T-helper 2 cell treated with Interferon-gamma antibody and Interleukin-4, amounts not matched to agents 5 μg/mL and 100 μg/mL, for 36 hours (primary cell): ENCODE data around the gene DBN1.
"Not testable (repeated sequence)": the region's sequence is repeated elsewhere in the genome, so short reads cannot be mapped to it uniquely, and the experiment has no call there.

Experiments used
- DNase-seq: peaks from one replicate; pipeline ENCODE4 v3.0.0; 2021; ENCODE audit warnings: low spot score
- H3K27ac Mint-ChIP-seq: one replicate; pipeline ENCODE4 v1.8.0; 2021; ENCODE audit warnings: mild to moderate bottlenecking, mixed read lengths
- H3K27me3 Mint-ChIP-seq: one replicate; pipeline ENCODE4 v1.8.0; 2021; ENCODE audit warnings: low read depth, mixed read lengths
- H3K36me3 Mint-ChIP-seq: one replicate; pipeline ENCODE4 v1.8.0; 2021; ENCODE audit warnings: low read depth, mixed read lengths
- H3K4me1 Mint-ChIP-seq: one replicate; pipeline ENCODE4 v1.8.0; 2021; ENCODE audit warnings: low read depth, mixed read lengths
- H3K4me3 Mint-ChIP-seq: one replicate; pipeline ENCODE4 v1.8.0; 2022; ENCODE audit warnings: mild to moderate bottlenecking, moderate library complexity, mixed read lengths
- H3K9me3 Mint-ChIP-seq: one replicate; pipeline ENCODE4 v1.8.0; 2021; ENCODE audit warnings: mixed read lengths

Gene DBN1

DNA sequence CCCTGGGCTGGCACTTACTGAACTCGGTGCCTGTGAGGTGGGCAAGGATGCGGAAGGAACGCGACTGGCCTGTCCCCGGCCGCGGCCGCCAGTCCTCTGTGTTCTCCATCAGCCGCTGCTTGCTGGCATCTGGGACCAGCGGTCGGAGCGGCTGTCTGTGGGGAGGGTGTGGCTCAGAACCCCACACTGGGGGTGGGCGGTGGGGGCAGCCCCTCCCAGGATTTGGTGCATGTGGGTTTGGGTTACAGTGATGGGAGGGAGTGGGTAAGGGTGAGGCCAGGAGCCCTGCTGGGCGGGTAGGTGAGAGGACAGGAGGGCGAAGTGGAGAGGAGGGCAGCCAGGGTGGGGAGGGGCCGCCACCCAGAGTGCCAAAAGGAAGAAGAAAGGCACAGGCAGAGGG, 17.6 kb upstream of the DBN1 start:
- Mint-ChIP-seq H3K4me1 (peaks cover 16% of the 10 kb centered on the region), H3K36me3 (peaks cover 22% of the 10 kb centered on the region), H3K27ac (peak overlapping the region; percentile 20), H3K9me3 (no peaks in the 10 kb centered on the region), H3K4me3 (no peak overlapping the region), H3K27me3 (no peaks in the 10 kb centered on the region)
- no peak for DNase-seq

DNA sequence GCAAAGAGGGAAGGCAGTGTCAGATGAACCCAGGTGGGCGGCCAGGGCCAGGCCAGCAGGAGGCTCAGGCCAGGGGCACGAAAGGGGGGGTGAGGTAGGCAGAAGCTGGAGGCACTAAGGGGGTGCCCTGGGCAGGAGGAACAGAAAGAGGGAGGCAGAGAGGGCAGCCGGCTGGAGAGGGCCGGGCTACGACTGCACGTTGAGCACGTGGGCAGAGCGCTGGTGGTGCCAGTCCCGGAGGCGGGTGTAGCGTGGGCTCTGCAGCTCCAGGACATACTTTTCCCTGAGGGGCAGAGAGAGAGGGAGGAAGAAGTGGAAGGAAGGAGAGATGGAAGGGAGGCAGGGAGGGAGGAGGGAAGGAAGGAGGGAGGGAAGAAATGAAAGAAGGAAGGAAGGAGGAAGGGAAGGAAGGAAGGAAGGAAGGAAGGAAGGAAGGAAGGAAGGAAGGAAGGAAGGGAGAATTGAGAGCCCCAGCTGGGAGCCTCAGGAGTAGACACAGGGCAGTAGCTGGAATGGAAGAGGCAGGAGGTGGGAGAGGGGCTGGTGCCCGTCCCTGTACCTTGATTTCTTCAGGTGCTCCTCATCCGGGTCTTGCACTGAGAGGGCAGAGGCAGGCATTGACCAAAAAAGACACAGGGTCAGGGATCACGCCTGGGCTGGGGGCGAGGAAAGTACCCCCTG, 17.0 kb upstream of the DBN1 start:
- no peak for DNase-seq
- no peaks in the 10 kb centered on the region for H3K9me3 Mint-ChIP-seq
- H3K4me1 Mint-ChIP-seq, result peaks cover 12% of the 10 kb centered on the region
- H3K36me3 Mint-ChIP-seq, result peaks cover 22% of the 10 kb centered on the region
- H3K27ac Mint-ChIP-seq, result peak overlapping the region; percentile 41
- H3K27me3 Mint-ChIP-seq, result no peaks in the 10 kb centered on the region
- H3K4me3 Mint-ChIP-seq, result no peak overlapping the region

DNA sequence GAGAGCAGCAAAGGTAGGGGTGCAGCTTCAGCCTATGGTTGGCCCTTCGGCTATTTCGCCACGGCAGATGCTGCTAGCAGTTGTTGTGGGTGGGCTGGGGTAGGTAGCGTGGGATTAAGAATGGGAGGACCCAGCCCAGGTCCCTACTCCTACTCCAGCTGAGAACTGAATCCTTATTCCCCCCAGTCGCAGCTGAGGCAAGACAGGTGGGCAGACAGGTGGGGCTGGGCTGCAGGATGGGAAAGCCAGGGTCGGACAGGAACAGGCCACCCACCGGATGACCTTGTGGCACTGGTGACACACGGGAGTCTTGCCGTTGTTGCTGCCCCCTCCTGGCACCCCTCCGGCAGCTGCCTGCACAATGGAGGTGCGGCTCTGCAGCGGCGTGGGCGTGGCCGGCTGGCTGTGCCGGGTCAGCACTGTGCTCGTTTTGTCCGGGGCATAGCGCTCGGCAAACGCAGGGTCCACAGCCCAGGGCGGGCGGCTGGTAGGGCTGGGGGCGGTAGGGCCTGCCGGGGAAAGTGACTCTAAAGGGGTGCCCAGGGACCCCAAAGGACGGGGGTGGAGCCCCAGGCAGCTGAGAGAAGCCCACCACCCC, 15.8 kb upstream of the DBN1 start:
- Mint-ChIP-seq H3K9me3 (no peaks in the 10 kb centered on the region), H3K4me3 (no peak overlapping the region), H3K27me3 (no peaks in the 10 kb centered on the region)

DNA sequence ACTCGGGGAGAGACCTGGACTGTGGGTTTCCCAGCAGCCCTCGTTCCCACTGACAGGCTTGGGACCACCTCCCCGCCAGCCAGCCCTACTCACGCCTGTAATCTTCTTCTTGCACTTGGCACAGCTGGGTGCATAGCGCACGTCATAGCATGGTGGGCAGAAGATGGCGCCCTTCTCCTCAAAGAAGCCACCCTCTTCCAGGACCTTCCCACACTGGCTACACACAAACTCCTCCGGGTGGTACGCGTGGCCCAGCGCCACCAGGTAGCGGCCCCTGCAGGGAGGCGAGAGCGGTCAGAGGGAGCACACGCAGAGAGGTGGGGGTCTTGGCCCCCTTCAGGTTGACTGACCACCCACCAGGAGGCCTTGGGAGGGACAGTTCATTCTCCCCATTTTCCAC, 14.5 kb upstream of the DBN1 start:
- Mint-ChIP-seq H3K27ac (no peak overlapping the region), H3K36me3 (peaks cover 26% of the 10 kb centered on the region), H3K4me3 (no peak overlapping the region), H3K4me1 (peaks cover 2% of the 10 kb centered on the region), H3K9me3 (no peaks in the 10 kb centered on the region), H3K27me3 (no peaks in the 10 kb centered on the region)
- no peak for DNase-seq

More for the DNA sequence above, 15.8 kb upstream of the DBN1 start:
- no peak overlapping the region for H3K27ac Mint-ChIP-seq
- no peak for DNase-seq
- peaks cover 7% of the 10 kb centered on the region for H3K4me1 Mint-ChIP-seq
- peaks cover 26% of the 10 kb centered on the region for H3K36me3 Mint-ChIP-seq

DNA sequence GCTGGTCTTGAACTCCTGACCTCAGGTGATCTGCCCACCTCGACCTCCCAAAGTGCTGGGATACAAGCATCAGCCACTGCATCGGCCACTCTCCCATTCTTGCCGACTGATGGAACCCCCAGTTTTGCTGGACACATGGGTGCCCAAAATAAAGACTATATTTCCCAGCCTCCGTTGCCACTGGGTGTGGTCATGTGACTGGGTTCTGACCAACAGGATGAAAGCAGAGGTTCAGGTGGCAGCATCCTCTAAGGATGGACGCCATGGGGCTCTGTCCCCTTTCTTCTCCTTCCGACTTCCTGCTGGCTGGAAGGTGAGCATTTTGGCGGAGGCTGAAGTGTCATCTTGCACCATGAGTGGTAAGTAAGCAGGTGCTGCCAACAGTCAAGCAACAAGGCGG, 13.7 kb upstream of the DBN1 start:
- Mint-ChIP-seq H3K4me3 (no peak overlapping the region), H3K27me3 (no peaks in the 10 kb centered on the region), H3K36me3 (peaks cover 25% of the 10 kb centered on the region), H3K27ac (no peak overlapping the region), H3K9me3 (no peaks in the 10 kb centered on the region), H3K4me1 (no peaks in the 10 kb centered on the region)
- no peak for DNase-seq

DNA sequence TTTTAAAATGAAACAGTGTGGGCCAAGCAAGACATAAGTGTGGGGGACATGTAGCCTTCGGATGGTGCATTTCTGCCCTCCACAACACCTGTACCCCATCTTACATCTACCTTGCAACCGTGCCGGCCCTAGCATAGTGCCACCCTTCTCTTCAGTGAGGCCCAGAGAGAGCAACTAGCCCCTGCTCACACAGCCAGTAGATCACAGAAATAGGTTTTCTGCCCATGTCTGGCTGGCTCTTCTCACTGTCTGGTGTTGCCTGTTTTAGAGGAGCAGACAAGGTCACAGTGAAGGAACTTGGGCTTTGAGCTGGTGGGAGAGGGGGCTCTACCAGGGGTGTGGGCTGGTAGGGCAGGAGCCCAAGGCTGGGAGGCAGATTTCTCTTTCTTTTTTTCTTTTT, 12.8 kb upstream of the DBN1 start:
- no peaks in the 10 kb centered on the region for H3K4me1 Mint-ChIP-seq
- no peaks in the 10 kb centered on the region for H3K9me3 Mint-ChIP-seq
- no peaks in the 10 kb centered on the region for H3K27me3 Mint-ChIP-seq
- H3K4me3 Mint-ChIP-seq, result no peak overlapping the region
- H3K27ac Mint-ChIP-seq, result no peak overlapping the region
- H3K36me3 Mint-ChIP-seq, result peaks cover 24% of the 10 kb centered on the region
- no peak for DNase-seq

DNA sequence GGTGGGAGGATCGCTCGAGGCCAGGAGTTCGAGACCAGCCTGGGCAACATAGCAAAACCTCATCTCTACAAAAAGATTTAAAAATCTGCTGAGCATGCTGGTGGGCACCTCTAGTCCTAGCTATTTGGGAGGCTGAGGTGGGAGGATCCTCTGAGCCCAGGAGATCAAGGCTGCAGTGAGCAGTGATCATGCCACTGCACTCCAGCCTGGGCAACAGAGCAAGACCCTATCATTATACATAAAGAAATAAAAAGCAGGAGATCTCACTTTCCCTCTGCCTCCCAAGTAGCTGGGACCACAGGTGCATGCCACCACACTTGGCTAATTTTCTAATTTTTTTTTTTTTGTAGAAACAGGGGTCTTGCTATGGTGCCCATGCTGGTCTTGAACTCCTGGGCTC, 12.3 kb upstream of the DBN1 start:
- not testable (repeated sequence) for H3K9me3 Mint-ChIP-seq, H3K4me1 Mint-ChIP-seq, H3K27me3 Mint-ChIP-seq, H3K4me3 Mint-ChIP-seq, H3K27ac Mint-ChIP-seq, DNase-seq
- peaks cover 21% of the 10 kb centered on the region for H3K36me3 Mint-ChIP-seq

DNA sequence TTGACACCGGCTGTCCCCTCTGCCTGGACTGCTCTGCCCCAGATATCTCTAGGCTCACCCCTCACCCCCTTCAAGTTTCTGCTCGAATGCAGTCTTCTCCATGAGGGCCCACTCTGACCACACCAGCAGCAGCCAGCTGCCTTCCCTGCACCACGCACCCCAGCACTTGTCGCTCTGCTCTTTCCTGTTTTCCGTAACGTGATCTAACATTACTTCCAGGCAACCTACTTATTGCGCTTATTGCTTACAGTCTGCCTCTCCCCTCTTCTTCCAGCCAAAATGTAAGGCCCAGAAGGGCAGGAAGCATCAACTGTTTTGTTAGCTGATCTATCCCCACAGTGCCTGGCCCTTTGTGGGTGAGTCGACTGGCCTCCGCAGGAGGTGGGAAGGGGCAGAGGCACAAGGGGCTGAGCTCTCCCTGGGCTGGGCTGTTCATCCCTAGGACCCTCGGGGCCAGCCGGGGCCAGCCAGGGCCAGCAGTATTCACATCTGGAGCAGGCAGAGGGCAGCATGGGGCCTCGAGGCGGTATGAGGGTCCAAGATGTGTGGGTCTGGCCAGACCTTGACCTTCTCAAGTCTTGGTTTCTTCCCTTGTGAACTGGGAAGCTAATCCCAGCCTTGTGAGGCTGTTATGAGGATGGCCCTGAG, 11.6 kb upstream of the DBN1 start:
- Mint-ChIP-seq H3K4me1 (peaks cover 2% of the 10 kb centered on the region), H3K4me3 (no peak overlapping the region), H3K36me3 (peaks cover 15% of the 10 kb centered on the region), H3K9me3 (no peaks in the 10 kb centered on the region), H3K27me3 (no peaks in the 10 kb centered on the region), H3K27ac (peak overlapping the region; percentile 16)
- DNase-seq, result no peak

DNA sequence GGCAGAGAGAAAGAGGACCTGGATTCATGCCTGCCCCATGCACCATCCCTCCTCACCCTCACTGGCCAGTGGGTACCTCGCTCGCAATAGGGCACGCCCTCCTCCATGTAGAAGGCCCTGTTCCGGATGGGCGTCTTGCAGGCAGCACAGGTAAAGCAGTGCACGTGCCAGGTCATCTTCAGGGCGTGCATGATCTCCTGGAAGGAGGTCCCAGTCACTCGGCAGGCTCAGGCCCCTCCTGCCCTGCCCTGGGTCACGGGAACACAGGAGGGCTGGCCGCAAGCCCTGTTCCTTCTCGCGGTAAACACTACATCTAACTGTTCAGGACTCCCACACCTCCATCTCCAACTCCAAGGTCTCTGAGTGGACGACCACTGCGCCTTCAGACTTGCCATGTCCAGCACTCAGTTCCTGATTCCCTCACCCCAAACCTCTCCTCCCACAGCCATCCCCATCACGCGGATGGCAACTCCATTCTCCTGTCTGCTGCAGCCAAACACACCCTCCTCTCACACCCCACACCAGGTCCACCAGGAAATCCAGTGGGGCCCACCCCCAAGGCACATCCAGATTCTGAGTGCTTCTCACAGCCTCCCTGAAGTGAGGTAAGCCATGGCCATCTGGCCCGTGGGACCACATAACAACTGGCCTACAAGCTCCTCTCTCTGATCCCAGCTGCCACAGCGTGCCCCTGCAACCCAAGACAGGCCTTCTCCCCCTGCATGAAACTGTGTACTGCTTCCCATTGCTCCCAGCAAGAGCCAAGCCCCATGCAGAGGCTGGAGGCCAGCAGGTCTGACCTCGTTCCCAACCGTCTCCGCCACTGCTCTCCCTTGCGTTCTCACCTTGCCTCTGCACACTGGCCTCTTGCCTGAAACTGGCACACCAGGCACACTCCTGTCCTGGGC, 10.8 kb upstream of the DBN1 start:
- H3K36me3 Mint-ChIP-seq, result peaks cover 12% of the 10 kb centered on the region
- H3K4me3 Mint-ChIP-seq, result no peak overlapping the region
- H3K4me1 Mint-ChIP-seq, result peaks cover 8% of the 10 kb centered on the region
- H3K27ac Mint-ChIP-seq, result peak overlapping the region; percentile 16
- H3K9me3 Mint-ChIP-seq, result no peaks in the 10 kb centered on the region
- H3K27me3 Mint-ChIP-seq, result no peaks in the 10 kb centered on the region
- no peak for DNase-seq

DNA sequence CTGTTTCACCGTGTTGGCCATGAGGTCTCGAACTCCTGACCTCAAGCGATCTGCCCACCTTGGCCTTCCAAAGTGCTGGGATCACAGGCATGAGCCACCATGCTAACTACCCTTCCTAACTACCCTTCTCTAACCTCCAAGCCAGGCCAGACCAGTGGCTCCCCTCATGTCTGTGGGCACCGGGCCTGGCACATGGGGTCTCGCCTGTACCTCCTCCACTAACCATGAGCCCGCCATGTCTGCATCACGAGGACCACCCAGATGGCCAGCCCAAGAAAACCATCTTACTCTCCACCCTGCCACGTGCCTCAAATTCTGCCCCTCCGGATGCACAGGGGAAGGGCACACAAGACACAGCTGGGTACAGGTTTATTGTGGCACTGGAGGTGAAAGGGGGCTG, 9.6 kb upstream of the DBN1 start:
- H3K27ac Mint-ChIP-seq, result no peak overlapping the region
- no peaks in the 10 kb centered on the region for H3K27me3 Mint-ChIP-seq

DNA sequence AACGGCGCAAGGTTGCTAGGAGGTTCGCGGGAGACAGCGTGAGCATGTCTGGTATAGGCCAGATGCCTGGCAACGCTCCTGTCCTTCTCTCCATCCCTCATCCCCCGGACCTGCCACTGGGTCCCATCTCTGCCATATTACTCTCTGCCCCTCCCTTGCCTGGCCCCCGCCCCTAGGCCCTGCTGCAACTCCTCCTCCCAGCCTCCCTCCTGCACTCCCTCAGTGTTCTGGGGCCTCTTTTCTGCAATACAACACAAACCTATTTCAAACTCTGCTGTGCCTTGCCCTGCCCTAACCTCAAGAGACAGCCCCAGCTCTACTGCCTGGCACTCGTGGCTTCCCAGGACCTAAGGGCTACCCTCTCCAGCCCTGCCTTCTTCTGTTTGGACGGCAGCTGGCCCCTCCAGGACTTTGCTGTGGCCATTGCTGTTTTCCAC, 8.9 kb upstream of the DBN1 start:
- Mint-ChIP-seq H3K4me1 (peaks cover 16% of the 10 kb centered on the region), H3K27me3 (no peaks in the 10 kb centered on the region)

More for the DNA sequence above, 9.6 kb upstream of the DBN1 start:
- H3K4me1 Mint-ChIP-seq, result peaks cover 16% of the 10 kb centered on the region
- no peak overlapping the region for H3K4me3 Mint-ChIP-seq
- H3K36me3 Mint-ChIP-seq, result peaks cover 12% of the 10 kb centered on the region
- no peaks in the 10 kb centered on the region for H3K9me3 Mint-ChIP-seq
- DNase-seq, result no peak

DNA sequence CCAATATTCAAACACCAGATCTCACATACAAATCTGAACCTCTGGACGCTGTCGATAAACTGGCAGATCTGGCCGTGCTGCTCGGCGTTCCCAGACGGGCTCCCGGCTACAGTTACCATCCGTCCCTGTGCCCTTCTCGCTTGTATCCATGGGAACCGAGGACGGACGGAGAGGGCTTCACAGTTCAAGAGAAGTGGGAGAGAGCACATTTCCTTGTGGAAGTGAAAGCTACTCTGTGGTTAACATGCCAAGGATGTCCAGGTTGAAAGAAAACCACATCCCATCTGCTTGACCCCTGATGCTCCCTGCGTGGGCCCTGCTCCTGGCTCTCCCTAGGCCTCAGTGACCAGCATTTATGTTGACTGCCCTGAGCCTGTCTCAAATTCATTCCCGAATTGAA, 6.3 kb upstream of the DBN1 start:
- Mint-ChIP-seq H3K27me3 (no peaks in the 10 kb centered on the region), H3K9me3 (no peaks in the 10 kb centered on the region), H3K36me3 (peaks cover 5% of the 10 kb centered on the region), H3K27ac (peak overlapping the region; percentile 75), H3K4me1 (peaks cover 29% of the 10 kb centered on the region), H3K4me3 (peak overlapping the region; percentile 19)
- DNase-seq, result no peak

More for the DNA sequence above, 8.9 kb upstream of the DBN1 start:
- Mint-ChIP-seq H3K27ac (peak overlapping the region; percentile 55), H3K36me3 (peaks cover 11% of the 10 kb centered on the region), H3K4me3 (no peak overlapping the region), H3K9me3 (no peaks in the 10 kb centered on the region)
- no peak for DNase-seq

DNA sequence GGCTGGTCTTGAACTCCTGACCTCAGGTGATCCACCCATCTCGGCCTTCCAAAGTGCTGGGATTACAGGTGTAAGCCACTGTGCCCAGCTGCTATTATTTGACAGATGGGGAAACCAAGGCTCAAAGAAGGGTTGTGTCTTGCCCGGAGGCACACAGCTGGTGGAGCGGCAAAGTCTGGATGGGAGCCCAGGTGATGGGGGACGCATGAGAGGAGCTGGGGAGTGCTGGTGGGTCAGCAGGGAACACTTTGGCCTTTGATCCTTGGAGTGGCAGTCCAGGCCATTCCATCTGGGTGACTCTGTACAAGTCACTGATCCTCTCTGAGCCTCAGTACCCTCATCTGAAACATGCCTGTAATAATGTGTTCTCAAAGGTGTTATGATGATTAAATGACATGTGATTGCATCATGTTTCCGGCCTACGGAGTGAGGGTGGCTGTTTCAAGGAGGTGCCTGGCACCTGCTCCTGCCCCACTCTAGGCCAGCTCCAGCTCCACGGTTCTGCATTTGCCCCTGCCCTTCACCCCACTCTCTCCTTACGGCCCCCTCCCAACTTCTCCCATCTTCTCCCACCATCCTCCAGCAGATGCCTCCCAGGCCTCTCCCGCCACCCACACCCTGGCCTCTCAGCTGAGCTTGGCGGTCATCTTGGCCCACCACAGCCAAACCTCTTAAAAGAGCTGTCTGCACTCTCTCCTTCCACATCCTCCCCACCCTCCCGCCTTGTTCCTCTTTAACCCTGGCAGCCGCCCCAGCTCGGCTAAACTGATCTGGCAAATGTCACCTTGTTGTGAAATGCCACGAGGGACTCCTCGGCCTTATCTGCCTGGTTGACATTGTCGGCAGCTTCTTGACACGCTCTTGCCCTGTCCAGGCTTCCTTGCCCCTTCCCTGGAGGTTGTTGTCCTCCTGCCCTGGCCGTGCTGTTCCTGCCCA, 5.5 kb upstream of the DBN1 start:
- Mint-ChIP-seq H3K4me3 (peak overlapping the region; percentile 1), H3K4me1 (peaks cover 36% of the 10 kb centered on the region), H3K36me3 (peaks cover 7% of the 10 kb centered on the region), H3K27me3 (peaks cover 7% of the 10 kb centered on the region), H3K27ac (peak overlapping the region; percentile 85), H3K9me3 (no peaks in the 10 kb centered on the region)
- DNase-seq, result no peak
